Endothelial cell of umbilical vein (primary cell): ENCODE measurements around the gene F3. TPM values are rescaled to one million over a fixed set of nuclear protein-coding genes. Genes with fewer than 3 reads are reported as not detected.

Experiments used
- BruUV-seq: library from RNA; stranded (reverse); fragments of 400-500 nt; replicated peaks from 2 replicates; lab custom pipeline; 2021; lab: Mats Ljungman, UMichigan
- CTCF ChIA-PET: fragments of 300-600, 350-600 bp; sonication (Branson Sonifier 250); formaldehyde crosslinking; loops from one replicate; lab custom pipeline; 2021; ENCODE audit warnings: antibody characterized with exemption, inconsistent platforms; lab: Charles Lee
- POLR2A ChIA-PET: fragments of 300-600, 350-600 bp; sonication (Branson Sonifier 250); formaldehyde crosslinking; loops from one replicate; lab custom pipeline; 2021; ENCODE audit warnings: antibody characterized with exemption, inconsistent platforms; lab: Charles Lee
- DNase-seq: peaks from one replicate; pipeline ENCODE4 v3.0.0-alpha.2; 2011; ENCODE audit warnings: low read depth, low spot score
- FAIRE-seq: peaks from 2 replicates; lab custom pipeline; 2011; peaks lifted over from hg19 to GRCh38; lab: Jason Lieb, UNC
- H2AFZ ChIP-seq: 2 replicates; pipeline ENCODE4 v1.6.0; 2012; ENCODE audit warnings: low read depth, low read length, control low read depth, inconsistent platforms
- H3K27ac ChIP-seq: 2 replicates; pipeline ENCODE4 v1.5.1; 2011; ENCODE audit warnings: low read depth, mild to moderate bottlenecking, control low read depth, low read length, moderate library complexity; ENCODE audit not compliant: insufficient read depth
- H3K27me3 ChIP-seq, 2 experiments: 2 replicates each; pipeline versions ENCODE4 v1.6.0 to v1.6.1; 2011; ENCODE audit warnings: low read length in 2 of 2, mixed read lengths in 1 of 2; ENCODE audit not compliant: control insufficient read depth in 2 of 2, insufficient read depth in 2 of 2
- H3K36me3 ChIP-seq, 2 experiments: 2 replicates in 1 of 2; 3 replicates in 1 of 2; pipeline ENCODE4 v1.5.1; 2011; ENCODE audit warnings: low read length in 2 of 2, mild to moderate bottlenecking in 1 of 2, moderate library complexity in 1 of 2; ENCODE audit not compliant: control insufficient read depth in 2 of 2, insufficient read depth in 2 of 2; ENCODE audit errors: extremely low read depth in 1 of 2
- H3K4me1 ChIP-seq: 3 replicates; pipeline ENCODE4 v1.5.1; 2011; ENCODE audit warnings: mild to moderate bottlenecking, low read length; ENCODE audit not compliant: control insufficient read depth, insufficient read depth; ENCODE audit errors: extremely low read depth
- H3K4me2 ChIP-seq: 2 replicates; pipeline ENCODE4 v1.6.1; 2011; ENCODE audit warnings: low read length, control low read depth, mixed read lengths; ENCODE audit not compliant: insufficient read depth
- H3K4me3 ChIP-seq, 3 experiments: fragments of 200-600 bp in 1 of 3; sonication (generic), shearing (Covaris generic) in 1 of 3; replicated peaks in 1 of 3; 2 replicates each; pipeline ENCODE4 v1.5.1; 2011 to 2016; ENCODE audit warnings: control low read depth in 3 of 3, low read length in 3 of 3, mild to moderate bottlenecking in 2 of 3, inconsistent platforms in 1 of 3, low read depth in 1 of 3, moderate library complexity in 1 of 3; ENCODE audit not compliant: insufficient read depth in 1 of 3
- H3K79me2 ChIP-seq: 2 replicates; pipeline ENCODE4 v1.6.0; 2012; ENCODE audit warnings: low read length, inconsistent platforms; ENCODE audit not compliant: control insufficient read depth, insufficient read depth
- H3K9ac ChIP-seq: replicated peaks from 2 replicates; pipeline ENCODE3; 2011; ENCODE audit warnings: low read length, control low read depth; ENCODE audit not compliant: insufficient read depth; ENCODE audit errors: extremely low read depth
- H3K9me1 ChIP-seq: replicated peaks from 3 replicates; pipeline ENCODE4 v1.6.0; 2011; ENCODE audit warnings: mild to moderate bottlenecking, low read length; ENCODE audit not compliant: control insufficient read depth, insufficient read depth; ENCODE audit errors: extremely low read depth
- H3K9me3 ChIP-seq: replicated peaks from 2 replicates; pipeline ENCODE4 v1.5.1; 2012; ENCODE audit warnings: low read length, inconsistent platforms; ENCODE audit not compliant: control insufficient read depth, insufficient read depth
- H4K20me1 ChIP-seq: replicated peaks from 2 replicates; pipeline ENCODE3; 2011; ENCODE audit warnings: mild to moderate bottlenecking, low read length; ENCODE audit not compliant: control insufficient read depth, insufficient read depth; ENCODE audit errors: extremely low read depth
- EZH2 ChIP-seq: IDR thresholded peaks from 2 replicates; pipeline ENCODE4 v1.6.1; 2012; ENCODE audit warnings: borderline replicate concordance, low read depth, mild to moderate bottlenecking, moderate library complexity, low read length, inconsistent platforms; ENCODE audit not compliant: severe bottlenecking
- FOS ChIP-seq: IDR thresholded peaks from 2 replicates; pipeline ENCODE4 v1.6.1; 2011; ENCODE audit warnings: mild to moderate bottlenecking, low read length, moderate library complexity, borderline replicate concordance; ENCODE audit not compliant: insufficient read depth
- GATA2 ChIP-seq: IDR thresholded peaks from 2 replicates; pipeline ENCODE4 v1.7.0; 2011; ENCODE audit warnings: low read depth, mild to moderate bottlenecking, moderate library complexity, mixed read lengths, low read length; ENCODE audit not compliant: insufficient read length, insufficient read depth
- JUN ChIP-seq: IDR thresholded peaks from 2 replicates; pipeline ENCODE4 v1.6.1; 2011; ENCODE audit warnings: borderline replicate concordance, low read depth; ENCODE audit not compliant: insufficient read length, insufficient read depth
- MYC ChIP-seq: IDR thresholded peaks from one replicate; pipeline ENCODE4 v1.6.1; 2011; ENCODE audit warnings: mild to moderate bottlenecking, low read depth, low read length
- POLR2A ChIP-seq: IDR thresholded peaks from 2 replicates; pipeline ENCODE4 v1.6.1; 2012; ENCODE audit warnings: low read depth, mild to moderate bottlenecking, control low read depth, low read length
- POLR2AphosphoS5 ChIP-seq: IDR thresholded peaks from 2 replicates; pipeline ENCODE4 v1.6.1; 2012; ENCODE audit warnings: low read depth, mild to moderate bottlenecking, control low read depth, low read length, moderate library complexity; ENCODE audit not compliant: insufficient read depth
- dilution Hi-C: fragments of 300-500 bp; cut with MboI; formaldehyde crosslinking; loops from one replicate; pipeline ENCODE4 v1.15.0; 2019; ENCODE audit warnings: low sequenced_read_pairs; ENCODE audit not compliant: extremely low pct_ligation_motif_present
- intact Hi-C: fragments of 100-400 bp; cut with micrococcal nuclease; formaldehyde crosslinking; loops from one replicate; pipeline ENCODE4 v1.10.0; 2022
- polyA plus RNA-seq, 4 experiments: library from polyadenylated mRNA; depleted of rRNA in 3 of 4; stranded (reverse) in 3 of 4; unstranded in 1 of 4; fragments of >200 nt; gene quantifications; 2 replicates each; pipeline versions ENCODE4 v1.2.1 to v1.2.3, GENCODE V29; 2011 to 2012; ENCODE audit warnings: missing spikeins in 1 of 4
- total RNA-seq: library from RNA; stranded (reverse); gene quantifications from 2 replicates; pipeline ENCODE4 v1.2.3, GENCODE V29; 2021
- TF ChIP-seq, protein P1 (sequence below): IDR thresholded peaks from 2 replicates; pipeline ENCODE4 v1.6.1; 2011; ENCODE audit not compliant: insufficient read depth, insufficient read length
- TF ChIP-seq, protein P2 (sequence below), 2 donors: IDR thresholded peaks; 1 replicate in 1 of 2; 2 replicates in 1 of 2; pipeline ENCODE4 v1.5.1; 2011; ENCODE audit warnings: low read length in 2 of 2, mild to moderate bottlenecking in 2 of 2, moderate library complexity in 2 of 2, control low read depth in 1 of 2, inconsistent platforms in 1 of 2, low read depth in 1 of 2; ENCODE audit not compliant: insufficient read depth in 1 of 2; ENCODE audit errors: extremely low read depth in 1 of 2

F3 gene
- total and polyA plus RNA-seq, 2 donors (not counting 3 experiments of a cell fraction or from before 2014, with no cell fraction given), result 1.2 to 2.3 TPM

- no peaks in the 10 kb centered on the region for H3K9me3 ChIP-seq
- peaks cover 0 to 8% of the 10 kb centered on the region in 2 experiments for H3K27me3 ChIP-seq
- H3K36me3 ChIP-seq, result no peaks in the 10 kb centered on the region
- no peak overlapping the region for H3K27ac ChIP-seq
- DNase-seq (no peak), FAIRE-seq (no peak)
- no peak overlapping the region for H2AFZ ChIP-seq
- CTCF ChIA-PET, result no interaction called here
- H3K9ac ChIP-seq, result no peak overlapping the region
- POLR2A ChIA-PET, result no interaction called here
- no peaks in the 10 kb centered on the region for H3K9me1 ChIP-seq
- BruUV-seq, result no TSS peak
- dilution Hi-C loops (no loop called here), intact Hi-C loops (no loop called here)
- H3K4me2 ChIP-seq, result no peak overlapping the region
- H4K20me1 ChIP-seq, result no peaks in the 10 kb centered on the region
- no peaks in the 10 kb centered on the region for H3K4me1 ChIP-seq
- no peaks in the 10 kb centered on the region for H3K79me2 ChIP-seq
- no peak for TF ChIP-seq POLR2A
- no peak for TF ChIP-seq FOS
- TF ChIP-seq, protein P1, sequence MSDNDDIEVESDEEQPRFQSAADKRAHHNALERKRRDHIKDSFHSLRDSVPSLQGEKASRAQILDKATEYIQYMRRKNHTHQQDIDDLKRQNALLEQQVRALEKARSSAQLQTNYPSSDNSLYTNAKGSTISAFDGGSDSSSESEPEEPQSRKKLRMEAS, result no peak
- TF ChIP-seq JUN, result no peak
- no peak overlapping the region for H3K4me3 ChIP-seq
Observed at GRCh38 chr1:94562519-94563260, 21.1 kb upstream of the F3 start.

- DNase-seq (no peak), FAIRE-seq (no peak)
- Histone ChIP-seq H3K9me1 (no peaks in the 10 kb centered on the region), H3K79me2 (no peaks in the 10 kb centered on the region), H3K9me3 (no peaks in the 10 kb centered on the region), H3K4me3 (no peak overlapping the region), H3K27ac (no peak overlapping the region), H4K20me1 (no peaks in the 10 kb centered on the region), H3K36me3 (no peaks in the 10 kb centered on the region), H2AFZ (no peak overlapping the region), H3K4me2 (no peak overlapping the region), H3K4me1 (no peaks in the 10 kb centered on the region), H3K9ac (no peak overlapping the region), H3K27me3 (peaks cover 0 to 8% of the 10 kb centered on the region in 2 experiments)
- intact Hi-C loops, result no loop called here
- ChIA-PET POLR2A (no interaction called here), CTCF (interaction anchor here (1.1 to 1.3 kb wide), 3 partner anchors 20 to 242 kb away, joined by 3 read pairs; no protein-coding TSS in a partner anchor)
- TF ChIP-seq, protein P2, sequence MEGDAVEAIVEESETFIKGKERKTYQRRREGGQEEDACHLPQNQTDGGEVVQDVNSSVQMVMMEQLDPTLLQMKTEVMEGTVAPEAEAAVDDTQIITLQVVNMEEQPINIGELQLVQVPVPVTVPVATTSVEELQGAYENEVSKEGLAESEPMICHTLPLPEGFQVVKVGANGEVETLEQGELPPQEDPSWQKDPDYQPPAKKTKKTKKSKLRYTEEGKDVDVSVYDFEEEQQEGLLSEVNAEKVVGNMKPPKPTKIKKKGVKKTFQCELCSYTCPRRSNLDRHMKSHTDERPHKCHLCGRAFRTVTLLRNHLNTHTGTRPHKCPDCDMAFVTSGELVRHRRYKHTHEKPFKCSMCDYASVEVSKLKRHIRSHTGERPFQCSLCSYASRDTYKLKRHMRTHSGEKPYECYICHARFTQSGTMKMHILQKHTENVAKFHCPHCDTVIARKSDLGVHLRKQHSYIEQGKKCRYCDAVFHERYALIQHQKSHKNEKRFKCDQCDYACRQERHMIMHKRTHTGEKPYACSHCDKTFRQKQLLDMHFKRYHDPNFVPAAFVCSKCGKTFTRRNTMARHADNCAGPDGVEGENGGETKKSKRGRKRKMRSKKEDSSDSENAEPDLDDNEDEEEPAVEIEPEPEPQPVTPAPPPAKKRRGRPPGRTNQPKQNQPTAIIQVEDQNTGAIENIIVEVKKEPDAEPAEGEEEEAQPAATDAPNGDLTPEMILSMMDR (IDR thresholded peaks at IDR 0.05; ENCODE audit: extremely low read depth in 1 of 2, insufficient read depth in 1 of 2, low read depth in 1 of 2, low read length in 2 of 2), result no peak
- TF ChIP-seq MYC (no peak), JUN (no peak), POLR2AphosphoS5 (no peak), POLR2A (no peak), EZH2 (no peak), FOS (no peak), GATA2 (no peak)
- TF ChIP-seq, protein P1, result no peak
- dilution Hi-C loops, result no loop called here
- BruUV-seq, result no TSS peak
Observed at GRCh38 chr1:94560333-94560732, 18.8 kb upstream of the F3 start.
